Fibroblast of skin of left quadriceps (primary cell): ENCODE data around the gene MORN1.

Source experiments
- DNase-seq, 2 experiments: peaks; one replicate each; pipeline ENCODE4 v3.0.0-alpha.2; 2013; ENCODE audit warnings: low read depth in 2 of 2

Gene MORN1

DNA sequence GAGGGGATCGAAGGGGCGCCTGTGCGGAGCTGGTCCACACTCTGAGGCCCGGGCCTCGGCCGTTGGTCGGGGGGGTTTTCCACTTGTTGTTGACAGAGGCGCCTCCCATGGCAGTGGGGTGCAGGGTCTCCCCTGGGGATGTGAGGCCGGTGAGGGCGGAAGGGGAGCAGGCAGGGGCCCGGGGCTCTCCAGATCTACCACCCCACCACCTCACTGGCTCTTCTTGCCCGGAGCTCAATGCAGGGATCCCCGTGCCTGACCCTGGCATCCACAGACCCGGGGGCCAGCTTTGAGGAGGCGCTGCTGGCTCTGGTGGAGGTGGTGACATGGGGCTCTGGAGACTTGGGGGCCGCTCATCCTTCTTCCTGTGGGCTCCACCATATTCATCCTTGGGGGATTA lies 28.1 kb upstream of the MORN1 start:
- DNase-seq = no peak

DNA sequence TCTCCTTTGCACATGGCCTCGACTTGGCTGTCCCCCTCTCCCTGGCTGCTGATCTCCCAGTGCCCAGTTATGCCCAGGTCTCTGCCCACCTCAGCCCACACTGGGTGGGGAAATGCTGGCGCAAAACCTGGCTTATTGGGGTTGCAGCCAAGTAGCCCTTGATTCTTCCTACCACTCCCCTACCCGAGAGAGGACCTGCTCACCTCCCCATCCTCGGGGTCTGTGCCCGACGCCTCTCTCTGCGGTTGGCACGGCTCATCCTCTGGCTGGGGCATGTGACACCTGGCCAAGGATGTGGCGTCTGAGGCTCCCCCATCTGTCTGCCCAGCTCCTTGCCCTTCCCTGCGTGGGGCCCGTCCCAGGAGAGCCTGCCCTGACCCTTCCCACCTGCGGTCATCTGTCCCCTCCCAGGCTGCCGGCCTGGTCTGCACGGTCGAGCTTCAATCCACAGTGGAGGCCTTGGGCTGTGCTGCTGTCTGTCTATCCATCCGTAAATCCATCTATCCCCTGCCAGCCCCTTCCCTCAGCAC lies 27.5 kb upstream of the MORN1 start:
- DNase-seq = no peak

DNA sequence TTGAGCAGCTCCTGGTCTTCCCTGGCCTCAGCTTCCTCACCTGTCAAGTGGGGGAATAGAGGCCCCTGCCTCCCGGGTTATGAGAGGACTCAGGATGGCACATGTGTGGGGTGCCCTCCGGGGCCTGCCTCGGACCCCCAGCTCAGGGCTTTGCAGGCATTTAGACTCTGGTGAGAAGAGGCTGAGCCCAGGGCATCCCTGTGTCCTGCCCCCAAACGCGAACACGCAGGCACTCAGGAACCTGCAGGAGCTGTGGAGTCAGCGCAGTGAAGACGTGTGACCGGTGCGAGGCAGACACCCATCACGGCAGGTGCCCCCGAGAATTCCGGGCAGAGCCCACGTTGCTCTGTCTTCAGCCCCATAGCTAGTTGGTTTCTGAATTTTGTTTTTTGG lies 26.5 kb upstream of the MORN1 start:
- DNase-seq = no peak

DNA sequence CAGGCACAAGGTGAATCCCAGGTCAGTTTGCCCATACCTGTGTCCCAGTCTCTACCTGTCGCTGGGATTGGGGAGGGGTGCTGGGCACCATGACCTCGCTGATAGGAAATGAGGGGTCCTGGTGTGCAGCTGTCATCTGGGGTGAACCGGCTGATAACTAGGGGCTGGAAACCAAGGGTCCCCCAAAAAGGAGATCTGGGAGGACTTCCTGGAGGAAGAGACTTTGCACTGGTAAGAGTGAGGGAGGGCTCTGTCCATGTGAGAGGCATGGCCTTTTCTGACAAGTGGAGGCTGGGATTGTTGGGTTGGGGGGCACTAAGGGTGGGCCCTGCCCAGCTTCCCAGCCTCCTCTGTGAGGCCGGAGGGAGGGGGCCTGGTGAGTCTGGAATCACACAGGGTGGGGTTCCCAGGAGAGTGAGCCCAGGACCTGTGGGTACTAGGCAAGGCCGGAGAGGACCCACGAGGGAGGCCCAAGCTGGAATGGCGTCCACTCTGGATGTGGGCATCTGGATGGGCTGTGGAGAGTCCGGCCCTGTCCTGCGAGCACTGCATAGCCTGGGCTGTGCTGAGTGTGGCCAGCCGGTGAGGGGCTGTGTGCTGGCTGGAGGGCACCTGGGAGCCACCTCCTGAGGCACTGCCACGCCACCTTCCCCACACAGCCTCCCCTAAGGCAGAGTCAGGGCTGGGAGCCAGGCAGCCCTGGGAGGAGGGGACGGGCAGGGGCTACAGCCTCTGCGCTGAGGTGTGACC lies 25.9 kb upstream of the MORN1 start:
- DNase-seq = no peak

DNA sequence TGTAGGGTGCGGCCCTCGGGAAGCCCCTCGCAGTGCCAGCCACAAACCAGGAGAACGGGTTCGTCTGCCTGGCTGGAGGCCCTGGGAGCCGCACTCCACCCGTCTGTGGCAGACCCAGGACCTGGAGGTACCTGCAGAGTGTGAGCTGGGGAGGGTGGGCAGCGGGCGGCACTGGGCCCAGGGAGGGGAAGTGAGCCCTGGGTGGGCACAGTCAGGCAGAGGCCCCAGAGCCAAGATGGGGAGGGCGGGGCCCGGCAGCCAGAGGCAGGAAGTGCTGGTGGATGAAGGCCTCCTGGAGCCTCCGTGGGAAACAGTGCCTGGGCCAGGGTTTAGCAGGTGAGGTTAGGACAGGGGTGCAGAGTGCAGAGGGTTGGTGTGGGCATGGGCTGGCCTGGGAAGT lies 25.0 kb upstream of the MORN1 start:
- DNase-seq = no peak

DNA sequence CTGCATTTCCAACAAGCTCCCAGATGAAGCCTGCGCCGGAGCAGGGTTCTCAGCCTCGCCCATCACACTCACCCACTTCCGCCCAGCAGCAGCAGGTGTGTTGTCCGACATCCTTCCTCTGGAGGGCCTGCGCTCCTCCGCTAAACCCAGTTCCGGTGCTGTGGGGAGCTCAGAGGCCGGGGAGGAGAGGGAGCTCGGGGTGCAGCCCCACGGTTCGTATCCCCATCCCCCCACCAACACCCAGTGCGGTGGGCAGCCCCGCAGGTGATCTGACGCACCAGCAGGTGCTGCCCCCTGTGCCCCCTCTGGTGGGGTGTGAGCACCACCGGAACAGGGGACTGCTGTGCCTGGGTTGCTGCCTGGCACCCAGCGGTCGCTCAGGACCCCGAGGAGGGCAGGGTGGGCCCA lies 24.5 kb upstream of the MORN1 start:
- DNase-seq = no peak

DNA sequence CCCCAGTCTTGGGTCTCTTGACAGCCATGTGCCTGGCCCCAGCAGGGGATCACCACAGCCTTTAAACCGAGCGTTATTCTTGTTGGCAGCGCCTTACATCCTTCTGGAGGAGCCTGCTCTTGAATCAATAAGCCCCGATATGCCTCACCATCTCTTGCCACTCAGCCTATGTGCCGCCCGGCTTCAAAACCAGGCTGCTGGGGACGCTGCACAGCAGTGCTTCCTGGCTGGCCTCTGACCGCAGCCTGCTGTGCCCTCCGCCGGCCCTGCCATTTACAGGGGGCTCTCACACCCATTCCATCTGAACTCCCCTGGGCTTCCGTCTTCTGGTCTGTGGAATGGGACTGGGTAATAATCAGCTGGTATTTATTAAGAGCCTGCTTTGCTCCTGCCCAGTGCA lies 24.0 kb upstream of the MORN1 start:
- no peak for DNase-seq

DNA sequence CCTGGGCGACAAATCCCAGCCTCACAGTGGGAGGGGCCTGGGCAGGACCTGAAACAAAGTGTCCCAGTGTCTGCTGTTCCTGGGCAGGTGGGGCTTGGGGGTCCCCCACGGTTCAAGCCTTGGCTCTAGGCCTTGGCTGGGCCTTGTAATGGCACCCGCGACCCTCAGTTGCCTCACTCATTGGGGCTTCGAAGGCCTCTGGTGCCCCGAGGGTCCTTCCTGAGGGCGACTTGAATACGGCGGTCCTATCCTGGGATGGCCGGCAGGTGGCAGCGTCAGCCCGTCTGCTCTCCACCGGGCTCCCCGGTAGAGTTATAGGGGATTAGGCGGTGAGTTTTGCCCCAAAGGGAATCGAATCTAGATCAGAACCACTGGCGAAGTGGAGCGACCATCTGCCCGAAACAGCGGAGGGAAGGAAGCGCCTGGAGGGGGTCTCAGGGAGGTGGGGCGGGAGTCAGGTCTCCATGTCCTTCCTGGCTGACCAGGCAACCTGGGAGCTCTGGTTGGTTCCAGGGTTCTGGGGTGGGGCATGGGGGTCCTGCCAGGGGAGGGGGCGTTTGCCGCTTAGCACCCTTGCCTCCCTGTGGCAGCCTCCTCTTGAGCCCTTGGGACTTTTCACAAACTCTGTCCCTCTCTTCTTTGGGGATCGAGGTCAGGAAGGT lies 23.1 kb upstream of the MORN1 start:
- peak; percentile 20 to 24 for DNase-seq

DNA sequence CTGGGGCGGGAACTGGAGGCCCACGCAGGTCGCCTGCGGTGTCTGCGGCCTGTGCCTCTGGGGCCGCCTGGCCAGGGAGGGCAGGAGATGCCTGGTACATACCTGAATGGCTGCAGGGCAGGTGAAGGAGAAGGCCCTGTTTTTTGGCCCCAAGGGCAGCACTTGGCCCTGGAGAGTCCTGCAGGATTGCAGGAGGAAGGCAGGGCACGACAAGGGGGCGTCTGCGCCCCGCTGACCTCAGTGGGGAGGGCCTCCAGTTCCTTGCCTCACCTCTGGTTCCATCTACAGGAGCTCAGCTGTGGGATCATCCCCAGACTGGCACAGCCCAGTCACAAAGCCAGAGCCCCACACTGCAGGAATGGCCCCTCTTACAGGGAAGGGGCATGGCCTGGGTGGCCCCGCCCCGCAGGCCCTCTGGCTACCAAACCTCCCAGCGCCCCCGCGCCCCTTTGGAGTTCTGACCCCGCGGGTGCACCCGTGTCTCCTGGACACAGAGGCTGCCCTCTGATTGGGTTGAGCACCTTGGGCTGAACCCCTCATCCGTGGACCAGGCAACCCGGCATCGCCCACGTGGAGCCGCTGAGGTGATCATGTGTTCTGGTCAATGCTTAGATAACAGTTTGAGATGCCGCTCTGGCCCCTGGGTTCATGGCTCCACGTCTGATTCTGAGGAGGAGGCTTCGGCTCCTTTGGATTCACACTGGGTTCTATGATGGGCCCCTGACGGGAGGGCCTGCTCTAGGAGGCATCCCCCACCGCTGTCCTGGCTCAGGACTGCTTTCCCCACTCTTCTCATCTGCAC lies 22.3 kb upstream of the MORN1 start:
- DNase-seq = no peak

DNA sequence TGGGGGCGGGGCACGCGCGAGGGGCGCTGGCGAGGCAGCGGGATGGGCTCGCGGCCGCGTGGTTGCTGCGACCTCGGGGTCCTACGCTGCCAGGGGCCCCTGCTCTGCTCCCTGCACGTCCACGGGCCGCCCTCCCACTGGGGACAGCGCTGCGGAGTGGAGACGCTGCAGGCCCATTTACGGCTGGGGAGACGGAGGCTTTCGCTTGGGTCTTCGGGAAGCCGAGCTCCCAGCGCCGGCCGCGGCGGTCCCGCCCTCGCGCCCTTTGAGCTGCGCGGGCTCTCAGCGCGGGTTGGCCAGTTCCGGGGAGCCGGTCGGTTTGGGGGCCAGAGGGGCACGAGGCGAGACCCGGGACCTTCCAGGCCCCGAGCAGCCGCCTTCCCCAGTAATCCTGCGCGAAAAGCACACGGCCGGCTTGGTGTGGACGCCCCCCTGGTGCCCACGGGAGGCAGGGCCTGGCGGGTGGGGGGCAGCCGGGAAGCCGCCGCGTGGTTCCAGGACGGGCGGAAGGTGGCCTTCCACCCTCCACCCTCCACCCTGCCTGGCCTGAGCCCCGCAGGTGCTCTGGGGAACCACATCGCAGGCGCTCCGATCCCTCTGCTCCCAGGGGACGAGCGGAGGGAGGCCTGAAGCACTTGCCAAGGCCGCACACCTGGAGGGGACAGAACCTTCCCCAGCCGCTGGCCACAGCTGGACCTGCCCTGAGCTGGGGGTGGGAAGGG lies 21.6 kb upstream of the MORN1 start:
- no peak for DNase-seq

DNA sequence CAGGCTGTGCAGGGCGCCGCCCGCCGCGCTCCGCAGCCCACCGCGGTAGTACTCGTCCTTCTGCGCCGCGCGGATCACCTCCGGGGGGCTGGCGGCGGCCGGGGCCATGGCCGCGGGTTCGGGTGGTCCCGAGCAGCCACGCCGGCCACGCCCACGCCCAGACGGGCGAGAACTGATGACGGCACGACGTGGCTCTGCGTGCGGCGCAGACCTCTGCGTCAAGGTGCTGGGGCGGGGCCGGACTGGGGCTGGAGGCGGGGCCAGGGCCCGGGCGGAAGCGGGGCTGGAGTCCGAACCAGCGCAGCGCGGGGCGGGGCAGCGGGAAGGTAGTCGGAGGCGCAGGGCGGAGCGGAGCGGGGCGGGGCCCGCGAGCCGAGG lies 21.0 kb upstream of the MORN1 start, which contains the start of gene PEX10:
PEX10 (minus strand) TSS at position 170 of the 378 bp plus-strand sequence; CDS start at position 108, 62 bp downstream.
- peak; percentile 86 to 88 for DNase-seq

DNA sequence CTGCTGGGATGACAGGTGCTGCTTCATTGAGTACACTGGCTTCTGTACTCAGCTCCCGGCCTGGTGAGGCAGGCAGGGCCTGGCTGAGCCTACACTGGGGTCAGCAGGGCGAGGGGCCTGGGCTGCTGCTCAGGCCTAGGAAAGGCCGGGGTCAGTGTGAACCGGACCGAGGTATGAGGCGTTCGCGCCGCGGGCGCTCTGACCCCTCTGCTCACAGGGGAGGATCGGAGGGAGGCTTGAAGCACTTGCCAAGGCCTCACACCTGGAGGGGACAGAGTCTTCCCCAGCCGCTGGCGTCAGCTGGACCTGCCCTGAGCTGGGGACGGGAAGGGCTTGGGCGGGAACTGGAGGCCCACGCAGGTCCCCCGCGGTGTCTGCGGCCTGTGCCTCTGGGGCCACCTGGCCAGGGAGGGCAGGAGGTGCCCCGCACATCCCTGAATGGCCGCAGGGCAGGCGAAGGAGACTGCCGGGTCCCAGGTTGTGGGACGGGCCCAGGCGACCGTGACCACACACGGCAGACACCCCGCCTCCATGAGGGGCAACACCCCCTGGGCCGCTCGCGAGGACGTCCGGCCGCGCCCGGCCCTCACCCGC lies 20.5 kb upstream of the MORN1 start:
- DNase-seq = no peak

DNA sequence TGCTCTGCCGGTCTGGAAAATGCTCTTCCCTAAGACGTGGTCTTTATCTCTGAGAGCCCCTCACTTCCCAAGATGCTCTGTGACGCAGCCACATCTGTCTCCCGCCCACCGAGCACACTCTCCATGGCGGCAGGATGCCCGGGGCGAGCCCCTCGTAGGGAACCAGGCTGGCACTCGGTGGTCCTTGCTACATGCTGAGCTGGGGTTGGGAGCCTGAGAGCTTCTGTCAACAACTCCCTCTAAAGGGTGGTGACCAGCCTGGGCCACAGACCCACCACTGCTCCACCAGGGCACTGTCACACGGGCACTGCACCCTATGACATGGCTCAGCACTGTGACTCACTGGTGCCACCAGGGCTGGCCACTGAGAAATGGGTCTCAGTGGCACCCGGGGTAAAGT lies 18.4 kb upstream of the MORN1 start:
- DNase-seq = no peak

DNA sequence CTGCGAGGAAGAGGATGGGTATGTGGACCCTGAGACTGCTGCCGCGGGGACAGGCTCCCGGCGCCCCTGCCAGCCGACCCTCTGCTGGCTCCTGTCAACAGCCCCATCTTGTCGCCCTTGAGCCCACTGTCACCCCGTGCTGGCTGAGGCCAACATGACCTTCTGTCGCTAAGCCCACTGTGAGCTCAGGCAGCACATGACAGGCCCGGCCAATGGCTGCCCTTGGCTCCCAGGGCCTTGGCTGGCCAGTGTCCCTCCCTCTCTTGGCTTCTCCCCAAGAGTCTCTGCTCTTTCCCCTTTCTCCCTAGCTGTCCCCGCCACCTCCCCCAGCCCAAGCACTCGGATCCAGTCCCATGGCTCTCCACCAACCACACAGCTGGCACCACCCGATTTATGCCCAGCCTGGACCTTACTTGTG lies 17.5 kb upstream of the MORN1 start:
- no peak for DNase-seq

DNA sequence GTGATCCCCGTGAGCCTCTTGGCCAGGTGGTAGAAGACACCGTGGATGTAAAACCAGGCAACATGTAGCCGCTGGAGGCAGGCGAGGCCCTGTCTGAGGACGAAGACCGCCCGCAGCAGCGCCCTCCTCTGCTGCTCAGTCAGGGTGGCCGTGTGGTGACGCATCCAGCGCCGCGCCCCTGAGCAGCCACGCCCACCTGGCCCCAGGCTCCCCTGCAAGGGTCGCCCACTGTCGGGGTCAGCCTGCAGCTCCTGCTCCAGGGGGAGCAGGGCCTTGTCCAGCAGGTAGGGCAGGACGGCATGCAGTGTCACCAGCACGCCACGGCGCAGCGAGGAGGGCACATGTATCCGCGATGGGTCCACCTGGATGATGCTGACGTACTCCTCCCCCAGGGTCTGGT lies 17.1 kb upstream of the MORN1 start:
- no peak for DNase-seq

DNA sequence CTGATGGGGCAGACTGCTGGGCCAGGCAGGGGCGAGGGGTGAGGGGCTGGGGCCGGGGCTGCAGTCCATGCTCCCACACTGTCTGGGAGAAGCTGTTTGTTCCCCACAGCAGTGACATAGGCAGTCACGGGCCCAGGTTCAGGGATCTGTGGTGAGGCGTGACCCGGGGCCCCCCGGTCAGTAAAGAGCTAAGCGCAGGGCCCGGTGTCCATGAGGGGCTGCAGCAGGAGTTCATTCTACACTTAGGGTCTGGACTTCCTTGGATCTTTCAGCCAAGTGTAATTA lies 16.6 kb upstream of the MORN1 start:
- no peak for DNase-seq

DNA sequence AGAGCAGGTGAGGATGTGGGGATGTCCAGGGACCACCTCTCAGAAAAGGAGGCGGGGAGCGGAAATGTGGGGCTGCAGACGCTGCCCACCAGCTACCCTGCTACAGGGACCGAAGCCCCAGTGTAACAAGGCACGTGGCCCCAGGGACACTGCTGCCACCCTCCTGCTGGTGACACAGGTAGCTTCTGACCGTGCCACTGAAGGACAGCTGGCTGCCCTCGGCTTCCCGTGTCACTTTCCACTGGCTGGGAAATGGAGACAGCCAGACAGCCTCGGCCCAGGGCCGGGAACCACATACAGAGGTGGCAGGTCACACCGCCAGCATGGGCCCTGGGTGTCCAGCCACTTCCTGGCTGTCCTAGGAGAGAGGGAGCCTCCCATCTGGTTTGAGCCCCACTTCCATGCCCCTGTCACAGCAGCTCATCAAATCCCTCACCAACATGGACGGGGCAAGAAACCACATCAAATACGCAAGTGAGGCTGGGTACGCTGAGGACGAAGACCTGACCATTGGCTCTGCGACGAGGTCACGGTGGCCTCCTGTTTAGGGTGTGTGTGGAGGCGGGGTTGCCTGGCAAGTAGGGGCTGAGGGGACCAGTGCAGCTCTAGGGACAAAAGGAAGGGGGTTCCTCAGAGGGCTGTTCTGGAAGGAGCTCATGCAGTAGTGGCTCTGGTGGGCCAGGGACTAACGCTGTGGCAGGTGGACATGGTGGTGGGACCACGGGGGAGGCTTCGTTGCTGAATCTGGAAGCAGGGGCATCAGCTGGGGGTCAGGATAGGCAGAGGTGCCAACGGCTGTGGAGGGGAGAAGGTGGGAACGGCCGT lies 16.0 kb upstream of the MORN1 start:
- DNase-seq = no peak

DNA sequence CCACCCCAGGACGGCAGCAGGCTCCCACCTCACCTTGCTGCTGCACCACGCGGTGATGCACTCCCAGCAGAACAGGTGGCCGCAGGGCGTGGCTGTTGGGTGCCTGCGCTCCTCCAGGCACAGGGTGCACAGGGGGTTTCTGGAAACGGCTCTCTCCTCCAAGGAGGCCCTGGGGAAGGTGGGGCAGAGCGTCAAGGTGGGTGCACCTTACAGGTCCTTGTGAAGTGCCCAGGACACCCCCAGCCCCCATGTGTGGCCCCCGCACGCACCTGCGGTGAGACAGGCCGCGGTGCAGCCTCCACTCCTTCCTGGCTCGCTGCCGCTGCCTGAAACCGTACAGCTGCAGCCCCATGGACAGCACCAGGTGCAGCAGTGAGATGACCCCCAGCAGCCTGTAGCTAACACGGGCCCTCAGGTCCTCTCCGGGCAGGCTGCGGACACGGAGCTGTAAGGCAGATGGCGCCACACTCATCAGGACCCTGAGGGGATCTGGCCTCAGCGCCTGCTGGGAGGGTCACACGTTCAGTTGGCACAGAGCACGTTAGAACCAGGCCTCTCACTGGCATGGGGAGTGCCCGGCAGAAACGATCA lies 15.2 kb upstream of the MORN1 start:
- no peak for DNase-seq

DNA sequence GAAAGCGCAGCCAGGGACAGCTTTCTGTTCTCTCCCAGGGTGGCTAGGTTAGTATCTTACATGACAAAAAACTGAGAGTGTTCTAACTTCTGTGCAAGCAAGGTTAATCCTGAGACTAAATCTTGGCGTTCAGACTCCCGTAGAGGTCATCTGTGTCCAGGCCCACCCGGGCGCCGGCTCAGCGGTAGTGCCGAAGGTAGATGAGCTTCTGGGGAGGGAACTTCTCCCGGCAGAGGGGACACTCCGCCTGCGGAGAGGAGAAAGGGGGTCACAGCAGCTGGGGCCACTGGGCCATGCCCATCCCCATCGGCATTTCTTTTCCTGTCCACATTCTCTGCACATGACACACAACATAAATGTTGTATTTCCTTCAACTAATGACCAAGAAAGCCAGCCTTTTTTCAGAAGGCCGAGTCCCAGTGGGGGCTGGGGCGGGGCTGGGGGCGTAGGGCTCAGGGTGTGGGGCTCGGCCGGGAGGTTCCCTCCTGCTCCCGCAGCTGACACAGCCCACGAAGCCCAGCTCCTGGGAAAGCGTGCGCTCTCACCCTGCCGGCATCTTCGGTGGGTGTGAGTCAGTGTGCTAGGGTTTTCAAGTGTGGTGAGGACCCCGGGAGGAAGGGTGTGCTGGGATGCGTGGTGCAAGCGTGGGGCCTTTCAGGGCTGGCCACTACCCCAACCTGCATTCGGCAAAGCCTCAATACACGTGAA lies 14.4 kb upstream of the MORN1 start:
- no peak for DNase-seq
